Right renal pelvis (tissue), 4 donors: Measurements from ENCODE around the gene STX3. TPM values are rescaled to one million over a fixed set of nuclear protein-coding genes. Genes with fewer than 3 reads are reported as not detected.
"Not testable (repeated sequence)": the region's sequence is repeated elsewhere in the genome, so short reads cannot be mapped to it uniquely, and the experiment has no call there.

Experiments used
- DNase-seq, 4 donors: peaks; one replicate each; pipeline ENCODE4 v3.0.0-alpha.2; 2013; ENCODE audit warnings: low read depth in 4 of 4, low spot score in 3 of 4, missing footprints in 1 of 4
- polyA plus RNA-seq, 4 donors: library from polyadenylated mRNA; unstranded; fragments of 120-200 nt; gene quantifications; one replicate each; pipeline ENCODE4 v1.2.1, GENCODE V29; 2013; ENCODE audit not compliant: insufficient read length in 4 of 4

The STX3 gene
- polyA plus RNA-seq, 4 donors, result 43.1 to 55.5 (median 47.7) TPM

DNA sequence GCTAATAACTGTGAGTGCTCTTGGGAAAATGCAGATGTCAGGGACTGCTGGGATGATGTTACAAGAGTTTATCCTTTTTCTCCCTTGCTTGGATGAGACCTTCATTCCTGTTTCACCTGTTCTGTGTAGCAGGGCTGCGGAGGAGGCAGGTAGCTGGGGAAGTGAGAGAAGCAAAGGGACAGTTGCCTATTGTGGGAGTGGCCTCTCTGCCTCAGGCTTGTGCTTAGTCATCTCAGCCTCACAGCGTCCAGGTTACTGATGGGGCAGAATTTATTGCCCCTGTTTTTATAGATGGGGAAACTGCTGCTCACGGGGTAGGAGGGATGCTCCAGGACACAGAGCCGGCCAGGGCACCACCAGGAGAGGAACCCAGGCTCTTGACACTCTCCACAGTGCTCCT, 1.7 kb downstream of the STX3 start:
- no peak for DNase-seq

DNA sequence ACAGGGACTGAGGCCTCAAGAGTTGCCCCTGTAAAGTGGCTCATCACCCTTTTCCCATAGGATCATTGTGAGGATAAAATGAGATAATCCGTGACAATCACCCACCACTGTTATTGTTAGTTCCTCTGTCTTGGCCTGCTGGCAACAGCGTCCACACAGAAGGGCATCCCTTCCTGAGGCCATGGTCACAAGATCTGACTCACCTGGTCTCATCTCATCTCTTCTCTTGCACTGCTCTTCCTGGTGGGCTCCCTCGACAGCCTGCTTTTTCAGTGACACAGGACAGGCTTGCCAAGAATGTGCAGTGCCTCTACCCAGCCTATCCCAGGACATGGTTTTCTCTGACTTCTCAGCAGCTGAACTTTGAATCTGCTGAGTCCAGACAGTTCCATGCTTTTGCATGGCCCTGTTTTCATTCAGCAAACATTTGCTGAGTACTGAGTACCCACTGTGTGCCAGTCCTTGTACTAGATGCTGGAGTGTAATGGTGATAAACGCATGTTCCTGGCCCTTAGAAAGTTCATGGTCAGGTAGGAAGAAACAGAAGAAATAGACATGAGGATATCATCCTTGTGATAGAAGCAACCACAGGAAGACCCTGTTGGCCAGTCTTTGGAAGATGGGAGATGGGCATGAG, 3.3 kb downstream of the STX3 start:
- no peak for DNase-seq

DNA sequence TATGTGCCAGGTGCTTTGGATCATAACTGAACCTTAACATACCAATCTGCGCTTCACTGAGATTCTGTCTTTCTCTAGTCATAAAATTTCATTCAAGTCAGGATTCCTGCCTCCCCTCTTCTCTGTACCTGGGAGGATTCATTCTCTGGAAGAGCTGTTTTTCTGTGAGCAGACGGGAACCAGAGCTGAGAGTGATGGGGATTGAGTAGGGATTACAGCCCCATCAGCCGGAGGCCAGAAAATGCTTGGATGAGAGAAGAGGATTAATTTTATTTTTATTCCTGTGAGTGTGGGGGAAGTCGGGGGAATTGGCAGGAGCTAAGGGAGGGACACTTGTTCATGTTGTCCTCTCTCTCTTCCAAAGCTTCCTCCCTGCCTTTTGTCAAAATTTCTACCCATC, 4.7 kb downstream of the STX3 start:
- no peak for DNase-seq

DNA sequence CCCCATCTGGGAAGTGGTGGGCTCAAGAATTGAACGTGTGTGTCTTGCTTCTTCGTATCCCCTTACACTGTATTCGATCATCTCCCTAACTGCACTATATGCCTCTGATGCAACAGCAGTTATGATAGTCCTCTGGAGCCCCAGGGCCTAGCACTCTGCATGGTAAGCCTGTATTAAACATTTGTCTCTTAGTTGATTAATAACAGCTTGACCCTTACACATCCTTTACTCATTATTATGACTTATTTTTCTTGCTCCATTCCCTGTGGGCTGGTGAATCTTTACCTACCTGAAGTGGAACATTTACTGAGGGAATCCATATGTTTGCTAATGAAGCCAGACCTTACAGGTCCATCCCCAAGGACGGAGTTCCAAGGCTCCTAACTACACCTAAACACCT, 5.6 kb downstream of the STX3 start:
- DNase-seq, result no peak

DNA sequence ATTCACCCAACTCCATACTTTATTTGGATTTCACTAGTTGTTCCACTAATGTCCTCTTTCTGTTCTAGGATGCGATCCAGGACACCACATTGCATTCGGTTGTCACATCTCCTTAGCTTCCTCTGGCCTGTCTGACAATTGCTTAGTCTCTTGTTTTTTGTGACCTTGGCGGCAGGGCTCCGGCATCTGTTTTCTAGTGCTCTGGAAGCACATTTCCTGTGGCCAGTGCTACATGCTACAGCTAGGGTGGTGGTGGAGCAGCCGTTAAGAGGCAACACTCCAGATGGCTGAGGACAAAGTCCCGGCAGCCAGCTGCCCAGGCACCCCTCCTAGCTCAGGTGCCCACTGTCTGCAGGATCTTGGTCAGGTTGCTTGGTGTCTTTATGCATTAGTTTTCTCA, 6.8 kb downstream of the STX3 start:
- no peak for DNase-seq

DNA sequence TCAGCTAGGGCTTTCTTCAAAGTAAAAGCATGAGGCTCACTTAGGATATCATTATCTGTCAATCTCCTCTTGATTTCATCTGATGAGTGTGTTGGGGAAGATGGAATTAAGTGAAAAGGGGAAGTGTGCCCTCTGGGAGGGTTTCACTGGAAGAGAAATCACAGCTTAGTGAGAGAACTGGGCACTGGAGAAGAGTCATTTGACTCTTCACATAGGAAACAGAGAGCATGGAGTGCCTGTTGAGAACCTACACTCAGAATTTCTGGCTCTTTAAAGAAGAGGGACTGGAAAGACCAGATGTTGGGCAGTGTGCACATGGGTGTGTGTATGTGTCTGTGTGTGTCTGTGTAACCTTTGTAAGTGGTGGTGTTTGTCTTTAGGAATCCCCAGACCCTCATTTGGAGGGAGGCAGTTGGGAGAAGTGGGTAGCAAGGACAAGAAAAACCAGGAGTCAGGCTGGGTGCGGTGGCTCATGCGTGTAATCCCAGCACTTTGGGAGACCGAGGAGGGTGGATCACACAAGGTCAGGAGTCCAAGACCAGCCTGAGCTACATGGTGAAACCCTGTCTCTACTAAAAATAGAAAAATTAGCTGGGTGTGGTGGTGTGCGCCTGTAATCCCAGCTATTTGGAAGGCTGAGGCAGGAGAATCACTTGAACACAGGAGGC, 10.0 kb downstream of the STX3 start:
- DNase-seq, result no peak

DNA sequence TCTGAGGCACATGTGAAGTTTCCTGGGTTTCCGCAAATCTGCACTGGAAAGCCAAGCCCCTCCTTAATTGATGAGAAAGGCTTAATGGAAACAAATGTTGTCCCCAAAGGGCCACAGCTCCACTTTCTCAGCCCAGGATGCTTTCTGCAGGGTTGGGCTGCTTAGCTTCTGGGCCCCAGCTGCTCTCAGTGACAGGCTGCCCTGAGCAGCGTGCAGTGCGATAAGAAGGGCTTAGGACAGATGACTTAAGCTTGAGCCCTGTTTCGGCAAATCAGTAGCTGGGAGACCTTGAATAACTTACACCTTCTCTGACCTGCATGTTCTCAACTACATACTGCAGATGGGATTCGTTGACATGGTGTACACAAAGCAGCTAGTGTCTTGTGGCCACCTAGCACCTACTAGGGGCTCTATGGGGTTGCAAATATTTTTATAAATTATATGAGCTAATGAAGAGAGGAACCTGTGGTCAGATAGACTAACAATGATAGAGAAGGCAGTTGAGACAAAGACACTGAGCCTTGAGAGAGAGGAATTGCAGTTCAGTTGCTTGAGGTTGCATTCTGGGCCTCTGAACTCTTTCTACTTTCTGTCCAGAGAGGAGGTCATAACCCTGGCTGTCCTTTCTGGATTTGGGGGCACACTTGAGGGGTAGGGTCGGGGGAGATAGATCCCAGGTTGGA, 11.5 kb downstream of the STX3 start:
- DNase-seq, result no peak

DNA sequence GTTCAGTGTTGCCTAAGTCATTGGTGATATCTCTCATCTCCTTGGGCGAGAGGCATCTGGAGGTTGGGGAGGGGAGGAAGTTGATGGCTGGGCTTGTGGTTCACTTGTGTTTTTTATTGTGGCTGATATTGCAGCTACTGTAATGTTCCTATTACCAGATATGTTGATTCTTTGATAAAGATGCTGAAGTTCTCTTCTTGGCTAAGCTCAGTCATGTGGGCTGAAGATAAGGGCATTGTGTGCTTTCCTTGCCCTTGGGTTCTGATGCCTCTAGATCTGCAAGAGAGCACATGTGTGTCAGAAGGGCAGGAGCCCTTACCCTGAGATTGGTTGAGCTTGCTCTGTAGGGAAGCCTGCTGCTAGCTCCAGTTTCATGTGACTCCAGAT, 12.0 kb downstream of the STX3 start:
- no peak for DNase-seq

DNA sequence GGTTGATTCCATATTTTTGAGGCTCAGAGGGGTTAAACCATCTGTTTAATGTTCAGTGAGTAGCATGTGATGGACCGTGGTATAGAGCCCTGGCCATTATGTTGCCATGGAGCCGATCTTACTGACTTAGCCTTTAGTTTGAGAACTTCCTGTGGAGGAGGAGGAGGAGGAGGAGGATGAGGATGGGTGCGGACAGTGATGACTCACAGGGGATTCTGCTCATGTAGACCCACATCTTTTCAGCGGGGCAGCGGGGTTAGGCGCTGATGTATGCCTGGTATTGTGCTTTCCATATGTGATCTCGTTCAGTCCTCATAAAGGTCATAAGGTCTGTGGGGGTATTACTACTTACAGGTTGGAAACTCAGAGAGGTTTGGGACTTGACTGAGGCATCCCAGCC, 13.9 kb downstream of the STX3 start:
- no peak for DNase-seq

DNA sequence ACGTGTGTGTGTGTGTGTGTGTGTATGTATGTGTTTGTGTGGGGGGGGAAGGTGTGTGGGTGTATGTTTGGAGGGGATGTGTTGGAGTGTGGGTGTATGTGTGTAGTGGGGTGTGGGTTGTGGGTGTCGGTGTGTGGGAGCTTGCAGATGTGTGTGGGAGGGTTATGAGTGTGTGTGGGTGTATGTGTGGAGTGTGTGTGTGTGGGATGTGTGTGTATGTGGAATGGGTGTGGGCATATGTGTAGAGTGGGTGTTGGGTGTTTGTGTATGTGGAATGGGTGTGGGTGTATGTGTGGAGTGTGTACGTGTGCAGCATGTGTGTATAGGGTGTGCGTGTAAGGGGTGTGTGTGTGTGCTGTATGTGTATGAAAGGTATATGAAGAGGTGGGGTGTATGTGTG, 14.7 kb downstream of the STX3 start:
- no peak for DNase-seq

DNA sequence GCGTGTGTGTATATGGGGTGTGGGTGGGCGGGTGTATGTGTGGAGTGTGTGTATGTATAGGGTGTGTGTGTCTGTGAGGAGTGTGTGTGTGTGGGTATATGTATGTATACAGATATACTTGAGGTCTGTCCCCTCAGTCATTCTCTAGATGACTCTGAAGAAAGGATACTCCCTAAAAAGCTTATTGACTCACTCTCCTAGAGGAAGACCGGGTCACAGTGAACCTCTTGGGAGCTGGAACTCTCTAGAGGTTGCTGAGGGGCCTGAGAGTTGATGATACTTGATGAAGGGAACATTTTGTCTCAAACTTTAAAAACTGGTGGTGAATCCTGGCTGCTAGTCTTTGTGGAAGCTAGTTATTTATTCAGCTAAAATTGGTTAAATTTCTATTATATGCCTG, 15.1 kb downstream of the STX3 start:
- DNase-seq, result no peak

DNA sequence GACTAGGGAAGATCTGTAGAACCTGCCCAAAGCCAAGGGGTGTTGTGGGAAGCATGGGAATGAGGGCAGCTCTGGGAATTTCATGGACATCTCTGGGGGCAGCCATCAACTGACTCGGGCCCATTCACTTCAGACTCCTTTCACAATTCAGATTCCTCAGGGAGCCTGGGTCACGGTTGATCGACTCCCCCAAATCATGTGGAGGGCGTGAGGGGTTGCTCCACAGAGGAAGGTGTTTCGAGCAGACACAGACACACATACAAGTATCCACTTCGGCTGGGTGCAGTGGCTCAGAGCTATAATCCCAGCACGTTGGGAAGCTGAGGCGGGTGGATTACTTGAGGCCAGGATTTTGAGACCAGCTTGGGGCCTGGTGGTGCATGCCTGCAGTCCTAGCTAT, 15.7 kb downstream of the STX3 start:
- DNase-seq, result no peak

DNA sequence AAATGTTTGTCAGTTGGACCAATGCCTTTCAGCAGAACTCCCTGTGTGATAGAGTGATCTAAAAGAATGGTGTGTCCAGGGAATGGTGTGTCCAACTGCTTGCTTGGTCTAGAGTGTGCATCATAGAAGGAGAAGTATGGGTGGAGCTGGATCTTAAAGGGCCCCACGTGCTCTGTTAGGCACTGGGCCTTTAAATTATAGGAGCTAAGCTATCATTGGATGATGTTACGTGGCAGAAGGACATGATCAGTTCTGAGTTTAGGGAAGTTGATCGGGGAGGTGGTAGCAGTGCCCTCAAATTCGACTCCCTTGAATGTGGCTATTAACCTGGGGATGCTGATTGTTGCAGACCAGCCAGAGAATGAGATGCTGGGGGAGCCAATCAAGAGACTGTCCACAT, 16.4 kb downstream of the STX3 start:
- no peak for DNase-seq

DNA sequence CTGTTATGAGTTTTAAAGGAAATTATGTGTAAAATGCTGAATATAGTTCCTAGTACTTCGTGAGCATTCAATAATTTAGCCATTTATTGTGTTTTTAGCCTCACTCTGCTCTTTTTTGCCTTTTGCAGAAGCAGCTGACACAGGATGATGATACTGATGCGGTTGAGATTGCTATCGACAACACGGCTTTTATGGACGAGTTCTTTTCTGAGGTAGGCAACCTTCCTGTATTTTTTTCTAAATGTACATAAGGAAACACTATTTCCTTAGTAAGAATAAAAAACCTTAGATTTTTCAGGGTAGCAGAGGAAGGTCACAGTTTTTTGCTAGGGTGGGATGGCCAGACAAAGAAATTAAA, 17.9 kb downstream of the STX3 start:
- DNase-seq, result no peak

DNA sequence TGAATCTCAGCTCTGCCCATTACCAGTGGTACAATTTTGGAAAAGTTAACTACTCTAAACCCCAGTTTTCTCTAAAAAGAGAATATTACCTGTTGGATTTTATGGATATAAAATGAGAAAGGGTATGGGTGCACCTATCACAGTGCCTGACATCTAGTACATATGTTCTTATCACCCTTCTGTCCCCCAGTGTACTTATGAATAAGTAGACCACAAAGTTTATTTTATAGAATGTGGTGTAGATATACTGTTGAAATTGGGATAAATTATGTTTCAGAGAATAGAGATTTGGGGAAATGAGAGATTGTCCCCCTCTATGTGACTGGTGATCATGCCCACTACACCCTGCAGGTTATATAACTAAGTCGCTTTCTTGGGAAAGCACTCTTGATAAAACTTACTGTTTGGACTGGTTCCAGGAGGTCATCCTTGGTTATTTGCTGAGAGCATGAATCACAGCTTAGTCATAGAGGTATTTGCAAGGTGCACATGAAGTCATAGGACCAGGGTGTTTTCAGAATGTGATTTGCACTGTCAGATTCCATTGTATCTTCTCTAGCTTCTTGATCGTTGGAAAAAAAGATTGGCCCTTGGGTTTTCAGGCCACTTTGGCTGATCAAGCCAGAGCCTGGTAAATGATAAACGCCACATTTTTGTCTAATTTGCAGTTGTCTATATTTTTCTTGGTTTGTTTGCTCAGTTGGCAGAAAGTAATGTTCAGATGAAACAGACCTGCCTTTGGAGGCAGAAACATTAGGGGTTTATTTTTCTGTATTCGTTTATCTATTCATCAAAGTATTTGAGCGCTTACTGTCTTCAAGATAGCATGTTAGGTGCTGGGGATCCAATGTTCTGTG, 21.3 kb downstream of the STX3 start:
- DNase-seq, result no peak

DNA sequence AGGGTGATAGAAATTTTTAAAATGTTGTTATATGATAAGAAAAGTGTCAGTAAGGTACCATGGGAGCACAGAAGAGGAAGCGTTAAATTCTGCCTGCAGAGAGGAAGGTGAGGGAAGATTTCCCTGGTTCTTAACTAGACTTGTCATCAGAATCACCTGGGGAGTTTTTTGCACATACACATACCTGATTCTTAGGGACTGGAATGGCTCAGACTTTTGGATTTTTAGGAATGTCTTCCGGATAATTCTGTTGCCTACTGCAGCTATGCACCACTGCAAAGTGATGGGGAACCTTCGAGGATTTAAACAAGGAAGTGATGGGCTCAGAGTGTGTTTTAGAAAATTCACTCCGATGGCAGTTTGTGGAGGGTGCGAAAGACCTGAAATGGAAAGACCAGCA, 21.9 kb downstream of the STX3 start:
- no peak for DNase-seq

DNA sequence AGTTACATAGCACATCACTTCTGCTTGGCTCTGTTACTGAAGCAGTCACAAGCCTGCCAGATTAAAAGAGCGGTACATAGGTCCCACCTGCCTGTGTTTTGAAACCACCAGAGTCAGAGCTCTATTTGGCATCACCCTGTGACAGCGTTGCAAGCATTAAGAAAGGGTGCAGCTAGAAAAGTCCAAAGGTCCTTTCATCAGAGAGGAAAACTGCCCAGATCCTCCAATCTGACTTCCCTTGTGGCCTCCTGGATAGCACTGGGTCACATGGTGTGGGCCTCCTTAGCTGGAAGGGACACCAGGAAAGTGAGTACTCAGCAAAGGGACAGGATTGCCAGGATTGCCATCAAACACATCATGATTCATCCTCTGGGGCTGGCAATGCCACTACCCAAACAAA, 22.9 kb downstream of the STX3 start:
- no peak for DNase-seq

DNA sequence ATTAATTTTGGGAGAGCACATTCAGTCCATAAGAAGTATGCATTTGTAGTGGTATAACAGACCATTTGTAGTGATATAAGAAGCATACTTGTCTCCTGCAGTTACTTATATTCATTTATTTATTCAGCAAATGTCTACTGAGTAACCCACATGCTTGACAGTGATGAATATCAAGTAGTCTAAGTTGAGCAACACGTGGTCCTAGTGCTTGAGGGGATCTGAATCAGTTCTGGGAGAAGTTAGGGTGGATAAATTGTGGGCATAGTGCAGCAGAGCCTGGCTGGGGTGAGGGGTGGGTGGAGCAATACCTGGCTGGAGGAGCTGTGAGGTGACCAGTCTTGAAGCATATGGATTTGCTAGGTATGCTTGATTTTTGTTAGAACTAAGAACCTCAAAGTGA, 24.3 kb downstream of the STX3 start:
- no peak for DNase-seq

DNA sequence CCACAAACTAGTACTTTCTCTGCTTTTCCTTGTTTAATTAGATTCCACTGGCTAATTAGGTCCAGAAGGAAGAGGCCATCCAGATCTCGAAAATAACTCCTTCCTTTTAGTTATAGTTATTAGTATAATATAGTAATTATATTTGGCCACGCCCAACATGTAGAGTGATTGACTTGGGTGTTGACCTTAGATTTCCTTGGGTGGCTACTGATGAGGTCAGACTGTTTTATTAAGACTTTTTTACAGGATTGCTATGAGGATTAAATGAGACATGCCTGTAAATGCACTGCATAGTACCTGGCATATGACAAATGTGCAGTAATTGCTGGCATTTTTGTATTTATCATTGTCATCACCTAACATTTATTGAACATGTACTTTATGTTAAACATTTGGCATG, 26.9 kb downstream of the STX3 start:
- no peak for DNase-seq

DNA sequence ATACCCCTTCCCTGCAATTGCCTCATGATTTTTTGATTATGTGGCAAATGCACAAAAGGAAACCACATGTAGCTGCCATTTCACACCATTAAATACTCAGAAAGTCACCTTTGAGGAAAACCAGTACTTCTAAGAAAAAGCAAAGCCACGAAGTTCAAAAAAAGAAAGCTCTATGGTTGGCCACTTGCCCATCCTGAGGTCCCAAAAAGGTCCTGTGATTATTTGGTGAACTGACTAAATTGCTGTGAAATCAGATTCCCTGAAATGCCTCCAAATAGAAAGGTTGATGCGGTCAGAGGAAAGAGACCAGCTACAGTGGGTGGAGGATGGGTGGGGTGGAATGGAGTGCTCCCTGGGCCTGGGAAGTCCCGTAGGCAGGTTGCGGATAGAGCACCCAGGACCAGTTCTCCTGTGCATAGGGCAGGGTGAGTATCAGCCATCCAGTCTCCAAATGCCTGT, 28.5 kb downstream of the STX3 start:
- no peak for DNase-seq

DNA sequence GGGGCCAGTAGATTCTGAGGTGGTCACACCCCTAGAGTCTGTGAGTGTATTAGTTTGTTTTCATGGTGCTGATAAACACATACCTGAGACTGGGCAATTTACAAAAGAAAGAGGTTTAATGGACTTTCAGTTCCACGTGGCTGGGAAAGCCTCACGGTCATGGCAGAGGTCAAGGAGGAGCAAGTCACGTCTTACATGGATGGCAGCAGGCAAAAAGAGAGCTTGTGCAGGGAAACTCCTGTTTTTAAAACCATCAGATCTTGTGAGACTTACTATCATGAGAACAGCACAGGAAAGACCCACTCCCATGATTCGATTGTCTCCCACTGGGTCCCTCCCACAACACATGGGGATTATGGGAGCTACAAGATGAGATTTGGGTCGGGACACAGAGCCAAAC, 29.3 kb downstream of the STX3 start:
- not testable (repeated sequence) for DNase-seq
